GM12878 (cell line): ENCODE measurements around the gene MEGF6. TPM values are rescaled to one million over a fixed set of nuclear protein-coding genes. Genes with fewer than 3 reads are reported as not detected.

Experiments used
- ATAC-seq: fragments of 200-7000 bp; cut with Tn5 transposase; 3 replicates; pipeline ENCODE4 v1.9.1; 2020; ENCODE audit warnings: mild to moderate bottlenecking, moderate library complexity
- BruUV-seq: library from RNA; stranded (reverse); fragments of 400-500 nt; replicated peaks from 2 replicates; lab custom pipeline; 2021; lab: Mats Ljungman, UMichigan
- CTCF ChIA-PET: fragments of 300-600 bp; sonication (Branson Sonifier 250); formaldehyde crosslinking; extraction: SDS; loops from one replicate; lab custom pipeline; 2021; ENCODE audit warnings: inconsistent platforms; lab: Yijun Ruan, JAX
- POLR2A ChIA-PET: fragments of 350-600 bp; formaldehyde crosslinking; extraction: SDS; loops from one replicate; lab custom pipeline; 2021; ENCODE audit warnings: inconsistent platforms; lab: Charles Lee
- RAD21 ChIA-PET: fragments of 300-600 bp; sonication (Branson Sonifier 250); formaldehyde crosslinking; loops from one replicate; lab custom pipeline; 2023; ENCODE audit warnings: antibody characterized with exemption; ENCODE audit not compliant: unreplicated experiment; lab: Charles Lee
- SMC1A ChIA-PET: fragments of 300-600 bp; sonication (Branson Sonifier 250); formaldehyde crosslinking; loops from one replicate; lab custom pipeline; 2023; ENCODE audit not compliant: unreplicated experiment, uncharacterized antibody; lab: Charles Lee
- DNase-seq: peaks from one replicate; pipeline ENCODE4 v3.0.0-alpha.2; 2011; ENCODE audit warnings: low read depth, low spot score
- FAIRE-seq: peaks from 3 replicates; lab custom pipeline; 2011; peaks lifted over from hg19 to GRCh38; lab: Jason Lieb, UNC
- H2AFZ ChIP-seq: 2 replicates; pipeline ENCODE4 v1.6.0; 2011; ENCODE audit warnings: low read depth, low read length, control low read depth; ENCODE audit not compliant: control insufficient read depth
- H3K27ac ChIP-seq: 2 replicates; pipeline ENCODE4 v1.5.1; 2011; ENCODE audit warnings: control low read depth; ENCODE audit not compliant: control insufficient read depth, insufficient read depth
- H3K27me3 ChIP-seq, 2 experiments: replicated peaks in 1 of 2; 2 replicates each; pipeline versions ENCODE4 v1.6.0 to v1.6.1; 2011; ENCODE audit warnings: low read length in 1 of 2; ENCODE audit not compliant: control insufficient read depth in 2 of 2, insufficient read depth in 2 of 2
- H3K36me3 ChIP-seq, 2 experiments: 2 replicates each; pipeline ENCODE4 v1.5.1; 2011; ENCODE audit warnings: low read length in 1 of 2; ENCODE audit not compliant: control insufficient read depth in 2 of 2, insufficient read depth in 2 of 2
- H3K4me1 ChIP-seq: 2 replicates; pipeline ENCODE4 v1.6.1; 2011; ENCODE audit warnings: mild to moderate bottlenecking, low read length, moderate library complexity, mixed read lengths; ENCODE audit not compliant: control insufficient read depth, insufficient read depth
- H3K4me2 ChIP-seq: 2 replicates; pipeline ENCODE4 v1.6.0; 2011; ENCODE audit warnings: control low read depth; ENCODE audit not compliant: control insufficient read depth, insufficient read depth
- H3K4me3 ChIP-seq: fragments of 200-600 bp; sonication (generic); 2 replicates; pipeline ENCODE4 v1.5.1; 2016
- H3K79me2 ChIP-seq: 2 replicates; pipeline ENCODE4 v1.6.0; 2011; ENCODE audit warnings: low read length; ENCODE audit not compliant: control insufficient read depth, insufficient read depth
- H3K9ac ChIP-seq: 2 replicates; pipeline ENCODE4 v1.8.0; 2011; ENCODE audit warnings: low read length, control low read depth, mixed read lengths; ENCODE audit not compliant: control insufficient read depth, insufficient read depth
- H3K9me3 ChIP-seq: replicated peaks from 3 replicates; pipeline ENCODE4 v1.5.1; 2011; ENCODE audit warnings: mild to moderate bottlenecking, low read length; ENCODE audit not compliant: control insufficient read depth, insufficient read depth
- H4K20me1 ChIP-seq: 2 replicates; pipeline ENCODE4 v1.6.0; 2011; ENCODE audit not compliant: control insufficient read depth, insufficient read depth
- CBX5 ChIP-seq: sonication (generic); IDR thresholded peaks from 2 replicates; pipeline ENCODE4 v1.6.1; 2016; ENCODE audit warnings: low read depth, moderate library complexity, mild to moderate bottlenecking, inconsistent platforms
- CHD2 ChIP-seq: IDR thresholded peaks from 2 replicates; pipeline ENCODE4 v1.6.1; 2011; ENCODE audit warnings: low read depth, low read length, improper control_type of control experiment, borderline replicate concordance
- MAX ChIP-seq: IDR thresholded peaks from 2 replicates; pipeline ENCODE4 v1.6.1; 2012; ENCODE audit warnings: low read depth, low read length, improper control_type of control experiment
- MEF2B ChIP-seq: fragments of 450-650 bp; IDR thresholded peaks from 2 replicates; pipeline ENCODE4 v1.6.1; 2018; ENCODE audit warnings: mild to moderate bottlenecking, moderate library complexity; ENCODE audit not compliant: partially characterized antibody, poor library complexity, severe bottlenecking
- MXI1 ChIP-seq: fragments of 150-350 bp; IDR thresholded peaks from 2 replicates; pipeline ENCODE4 v1.6.1; 2011; ENCODE audit warnings: low read depth, mild to moderate bottlenecking, inconsistent platforms, low read length, improper control_type of control experiment
- NFXL1 ChIP-seq: fragments of 450-650 bp; IDR thresholded peaks from 2 replicates; pipeline ENCODE4 v1.6.1; 2017; ENCODE audit warnings: antibody characterized with exemption, mild to moderate bottlenecking, borderline replicate concordance
- NFYB ChIP-seq: IDR thresholded peaks from 2 replicates; pipeline ENCODE4 v1.6.1; 2011; ENCODE audit warnings: low read depth, mild to moderate bottlenecking, low read length, improper control_type of control experiment, moderate library complexity; ENCODE audit not compliant: insufficient read depth
- PAX5 ChIP-seq: IDR thresholded peaks from 2 replicates; pipeline ENCODE4 v1.6.1; 2011; ENCODE audit warnings: low read depth, low read length, borderline replicate concordance
- SREBF1 ChIP-seq: IDR thresholded peaks from 2 replicates; pipeline ENCODE4 v1.6.1; 2012; ENCODE audit warnings: mild to moderate bottlenecking, low read length
- TCF7 ChIP-seq: IDR thresholded peaks from 2 replicates; pipeline ENCODE4 v1.6.1; 2014; ENCODE audit warnings: antibody characterized with exemption, borderline replicate concordance
- ZNF622 ChIP-seq: fragments of 450-650 bp; IDR thresholded peaks from 2 replicates; pipeline ENCODE4 v1.6.1; 2017; ENCODE audit warnings: mild to moderate bottlenecking, inconsistent platforms
- WGBS: methylation state at CpG from one replicate; pipeline ENCODE4 v1.1.6; 2016; ENCODE audit warnings: low lambda C conversion rate; ENCODE audit not compliant: insufficient replicate concordance, insufficient coverage; ENCODE audit errors: missing lambda C conversion rate; 5-methylcytosine and 5-hydroxymethylcytosine counted together
- in situ Hi-C: fragments of 300-500 bp; cut with MboI; formaldehyde crosslinking; loops from 9 replicates; pipeline ENCODE4 v1.14.3; 2018; ENCODE audit warnings: mixed read lengths
- intact Hi-C: fragments of 100-400 bp; cut with micrococcal nuclease; formaldehyde crosslinking; loops from one replicate; pipeline ENCODE4 v1.14.2; 2022; ENCODE audit not compliant: unreplicated experiment
- polyA plus RNA-seq, 11 experiments: library from polyadenylated mRNA; depleted of rRNA in 4 of 11; unstranded in 6 of 11; stranded (reverse) in 5 of 11; fragments of >200 nt; fragmentation: Nextera tagmentation in 4 of 11; fragmentation: Illumina TruSeq in 1 of 11; extraction: Ambion mirVana in 4 of 11; extraction: Trizol in 1 of 11; gene quantifications; 1 replicate in 1 of 11; 2 replicates in 10 of 11; pipeline versions ENCODE4 v1.2.1 to v1.2.3, GENCODE V29; 2011 to 2016; ENCODE audit warnings: inconsistent platforms in 2 of 11, missing spikeins in 2 of 11, low read depth in 1 of 11
- total RNA-seq, 4 experiments: library from RNA; depleted of rRNA in 3 of 4; stranded (reverse); fragments of >200 nt in 3 of 4; fragmentation: Illumina TruSeq in 1 of 4; extraction: Trizol in 1 of 4; gene quantifications; 2 replicates each; pipeline versions ENCODE4 v1.2.1 to v1.2.3, GENCODE V29; 2013 to 2021
- TF ChIP-seq, protein P1 (sequence below): fragments of 450-650 bp; IDR thresholded peaks from 2 replicates; pipeline ENCODE4 v1.6.1; 2017; ENCODE audit warnings: low read depth, mild to moderate bottlenecking, moderate library complexity

The MEGF6 gene
- total and polyA plus RNA-seq, 10 of the 15 experiments (the other 5 are each of a cell fraction or from before 2014, with no cell fraction given): 0.03 to 0.41 TPM; not detected in 8

DNA sequence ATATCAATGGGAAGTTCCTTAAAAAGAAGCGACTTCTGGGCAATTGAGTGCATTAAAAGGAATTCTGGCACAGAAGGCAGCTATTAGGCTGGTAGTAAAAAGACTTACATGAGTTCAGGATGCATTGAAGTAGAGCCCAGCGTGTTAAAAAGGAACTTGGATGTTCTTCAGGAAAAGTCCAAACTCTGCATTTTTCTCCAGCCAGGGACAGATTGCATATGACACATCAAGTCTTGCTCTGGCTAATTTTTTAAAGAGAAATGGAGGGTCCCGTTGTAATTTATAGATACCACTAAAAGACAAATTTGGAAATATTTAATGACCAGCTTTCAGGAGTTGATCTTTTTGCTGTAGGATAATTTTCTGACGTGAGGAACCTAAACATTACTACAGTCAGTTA, 14.7 kb upstream of the MEGF6 start:
- ChIA-PET POLR2A (interaction anchor here (0.6 to 0.7 kb wide), 2 partner anchors 73 to 641 kb away, joined by 3 read pairs; no protein-coding TSS in a partner anchor), SMC1A (interaction anchor here (0.9 to 2.1 kb wide), 4 partner anchors 22 to 99 kb away, joined by 3 to 7 read pairs (median 5); no protein-coding TSS in a partner anchor), CTCF (interaction anchor here (0.6 to 2.0 kb wide), 5 partner anchors 10 to 326 kb away, joined by 3 to 17 read pairs (median 5); partner anchors contain the start of gene WRAP73), RAD21 (interaction anchor here (0.7 to 1.3 kb wide), 3 partner anchors 23 to 48 kb away, joined by 4 read pairs; no protein-coding TSS in a partner anchor)
- no peaks in the 10 kb centered on the region for H4K20me1 ChIP-seq
- peak overlapping the region; percentile 92 for H3K4me2 ChIP-seq
- H3K9ac ChIP-seq: no peak overlapping the region; the same call in 1 of the 2 replicates
- intact Hi-C loops (no loop called here), in situ Hi-C loops (loop anchor here (10.0 kb wide), 1 partner anchor 141 kb away; no protein-coding TSS in a partner anchor)
- H2AFZ ChIP-seq: no peak overlapping the region
- BruUV-seq: no TSS peak
- TF ChIP-seq, protein P1, sequence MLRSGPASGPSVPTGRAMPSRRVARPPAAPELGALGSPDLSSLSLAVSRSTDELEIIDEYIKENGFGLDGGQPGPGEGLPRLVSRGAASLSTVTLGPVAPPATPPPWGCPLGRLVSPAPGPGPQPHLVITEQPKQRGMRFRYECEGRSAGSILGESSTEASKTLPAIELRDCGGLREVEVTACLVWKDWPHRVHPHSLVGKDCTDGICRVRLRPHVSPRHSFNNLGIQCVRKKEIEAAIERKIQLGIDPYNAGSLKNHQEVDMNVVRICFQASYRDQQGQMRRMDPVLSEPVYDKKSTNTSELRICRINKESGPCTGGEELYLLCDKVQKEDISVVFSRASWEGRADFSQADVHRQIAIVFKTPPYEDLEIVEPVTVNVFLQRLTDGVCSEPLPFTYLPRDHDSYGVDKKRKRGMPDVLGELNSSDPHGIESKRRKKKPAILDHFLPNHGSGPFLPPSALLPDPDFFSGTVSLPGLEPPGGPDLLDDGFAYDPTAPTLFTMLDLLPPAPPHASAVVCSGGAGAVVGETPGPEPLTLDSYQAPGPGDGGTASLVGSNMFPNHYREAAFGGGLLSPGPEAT: no peak
- TF ChIP-seq CBX5 (no peak), PAX5 (no peak), NFXL1 (no peak), NFYB (no peak), MXI1 (no peak), CHD2 (no peak), SREBF1 (no peak), TCF7 (no peak), ZNF622 (no peak), MEF2B (no peak), MAX (no peak)
- peaks cover 3 to 9% of the 10 kb centered on the region in 2 experiments; a peak in 3 of 4 replicates for H3K36me3 ChIP-seq
- 83% methylated on average over 4 of the region's 4 CpGs for WGBS
- peak overlapping the region; percentile 81 for H3K4me3 ChIP-seq
- H3K9me3 ChIP-seq: no peaks in the 10 kb centered on the region
- FAIRE-seq: no peak
- no peaks in the 10 kb centered on the region for H3K79me2 ChIP-seq
- H3K27me3 ChIP-seq: no peaks in the 10 kb centered on the region
- no peak for ATAC-seq
- no peak for DNase-seq
- H3K4me1 ChIP-seq: peaks cover 5% of the 10 kb centered on the region; the same call in 1 of the 2 replicates
- no peak overlapping the region for H3K27ac ChIP-seq
